Mesothelial cell of epicardium (in vitro differentiated cells): ENCODE results near the gene GALNT9. TPM values are rescaled to one million over a fixed set of nuclear protein-coding genes. Genes with fewer than 3 reads are reported as not detected.
"Not testable (repeated sequence)": the region's sequence is repeated elsewhere in the genome, so short reads cannot be mapped to it uniquely, and the experiment has no call there.

Experiments
- DNase-seq, 2 experiments: peaks; one replicate each; pipeline ENCODE4 v3.0.0; 2021; ENCODE audit warnings: low spot score in 2 of 2; ENCODE audit not compliant: unreplicated experiment in 2 of 2
- H3K27ac Mint-ChIP-seq: 2 replicates; pipeline ENCODE4 v1.8.0; 2021; ENCODE audit warnings: mixed read lengths
- H3K27me3 Mint-ChIP-seq: 2 replicates; pipeline ENCODE4 v1.8.0; 2021; ENCODE audit warnings: low read depth, mixed read lengths
- H3K36me3 Mint-ChIP-seq: 2 replicates; pipeline ENCODE4 v1.8.0; 2021; ENCODE audit warnings: mixed read lengths
- H3K4me1 Mint-ChIP-seq: 2 replicates; pipeline ENCODE4 v1.8.0; 2021; ENCODE audit warnings: mixed read lengths
- H3K4me3 Mint-ChIP-seq: 2 replicates; pipeline ENCODE4 v1.8.0; 2021; ENCODE audit warnings: mild to moderate bottlenecking, moderate library complexity, mixed read lengths
- H3K9me3 Mint-ChIP-seq: 2 replicates; pipeline ENCODE4 v1.8.0; 2021; ENCODE audit warnings: mixed read lengths
- CTCF ChIP-seq: fragments of 200-600 bp; sonication (generic); IDR thresholded peaks from one replicate; pipeline ENCODE4 v1.5.0; 2021; ENCODE audit warnings: antibody characterized with exemption; ENCODE audit not compliant: unreplicated experiment
- total RNA-seq: library from RNA; stranded (reverse); gene quantifications from 3 replicates; pipeline ENCODE4 v1.2.1, GENCODE V29; 2021

GALNT9 gene
- total RNA-seq, 1 donor from 2014 or later = 4.8 TPM

GRCh38 chr12:132360410-132360809 lies 31.0 kb upstream of the GALNT9 start:
- peaks cover 22% of the 10 kb centered on the region for H3K27me3 Mint-ChIP-seq
- TF ChIP-seq CTCF = no peak
- no peak overlapping the region for H3K4me3 Mint-ChIP-seq
- no peak overlapping the region for H3K27ac Mint-ChIP-seq
- peaks cover 4% of the 10 kb centered on the region for H3K9me3 Mint-ChIP-seq
- no peak for DNase-seq
- peaks cover 4% of the 10 kb centered on the region for H3K4me1 Mint-ChIP-seq
- no peaks in the 10 kb centered on the region for H3K36me3 Mint-ChIP-seq

GRCh38 chr12:132359971-132360370 lies 30.6 kb upstream of the GALNT9 start:
- H3K9me3 Mint-ChIP-seq = peaks cover 4% of the 10 kb centered on the region
- no peak for TF ChIP-seq CTCF
- H3K36me3 Mint-ChIP-seq = no peaks in the 10 kb centered on the region
- H3K4me1 Mint-ChIP-seq = peaks cover 4% of the 10 kb centered on the region
- H3K27me3 Mint-ChIP-seq = peaks cover 24% of the 10 kb centered on the region
- H3K27ac Mint-ChIP-seq = no peak overlapping the region
- H3K4me3 Mint-ChIP-seq = no peak overlapping the region
- DNase-seq = no peak

GRCh38 chr12:132359551-132359950 lies 30.2 kb upstream of the GALNT9 start:
- Mint-ChIP-seq H3K4me1 (peaks cover 4% of the 10 kb centered on the region), H3K27me3 (peaks cover 27% of the 10 kb centered on the region), H3K27ac (no peak overlapping the region), H3K4me3 (no peak overlapping the region), H3K9me3 (peaks cover 4% of the 10 kb centered on the region), H3K36me3 (no peaks in the 10 kb centered on the region)
- no peak for TF ChIP-seq CTCF
- DNase-seq = no peak

- H3K9me3 Mint-ChIP-seq, DNase-seq, H3K27ac Mint-ChIP-seq, H3K4me1 Mint-ChIP-seq, H3K36me3 Mint-ChIP-seq, H3K4me3 Mint-ChIP-seq: not testable (repeated sequence)
- H3K27me3 Mint-ChIP-seq = peaks cover 35% of the 10 kb centered on the region
Measured at GRCh38 chr12:132358241-132359225, 29.1 kb upstream of the GALNT9 start.

GRCh38 chr12:132357623-132358186 lies 28.3 kb upstream of the GALNT9 start:
- H3K27me3 Mint-ChIP-seq = peaks cover 39% of the 10 kb centered on the region
- peaks cover 4% of the 10 kb centered on the region for H3K9me3 Mint-ChIP-seq
- peaks cover 4% of the 10 kb centered on the region for H3K4me1 Mint-ChIP-seq
- no peak overlapping the region for H3K4me3 Mint-ChIP-seq
- no peak for DNase-seq
- H3K27ac Mint-ChIP-seq = no peak overlapping the region
- no peak for TF ChIP-seq CTCF
- no peaks in the 10 kb centered on the region for H3K36me3 Mint-ChIP-seq
